Kidney epithelial cell (primary cell): ENCODE results near the gene EZR. TPM values are rescaled to one million over a fixed set of nuclear protein-coding genes. Genes with fewer than 3 reads are reported as not detected.

ENCODE experiments used
- DNase-seq: peaks from one replicate; pipeline ENCODE4 v3.0.0-alpha.2; 2010; ENCODE audit warnings: low read depth
- H3K27me3 ChIP-seq: 2 replicates; pipeline ENCODE4 v1.6.0; 2011; ENCODE audit warnings: low read length; ENCODE audit not compliant: control insufficient read depth, insufficient read depth
- H3K36me3 ChIP-seq: 2 replicates; pipeline ENCODE4 v1.5.1; 2011; ENCODE audit warnings: low read length; ENCODE audit not compliant: control insufficient read depth, insufficient read depth
- H3K4me3 ChIP-seq: 2 replicates; pipeline ENCODE4 v1.5.1; 2011; ENCODE audit warnings: low read depth, mild to moderate bottlenecking, control low read depth, low read length
- CTCF ChIP-seq: IDR thresholded peaks from 2 replicates; pipeline ENCODE4 v1.5.1; 2011; ENCODE audit warnings: mild to moderate bottlenecking, moderate library complexity, low read length, control low read depth, inconsistent platforms; ENCODE audit not compliant: insufficient read depth, poor library complexity, severe bottlenecking
- total RNA-seq: library from RNA; depleted of rRNA; stranded (reverse); fragments of >200 nt; gene quantifications from 2 replicates; pipeline ENCODE4 v1.2.3, GENCODE V29; 2015

Gene EZR
- total RNA-seq, 1 donor from 2014 or later: 277 TPM

- no peak for DNase-seq
- Histone ChIP-seq H3K4me3 (no peak overlapping the region), H3K27me3 (no peaks in the 10 kb centered on the region), H3K36me3 (no peaks in the 10 kb centered on the region)
- TF ChIP-seq CTCF: no peak
Measured at GRCh38 chr6:158847786-158848185, 28.6 kb upstream of the EZR start.

GRCh38 chr6:158847012-158847529, 27.9 kb upstream of the EZR start:
- DNase-seq: no peak
- no peak for TF ChIP-seq CTCF
- no peaks in the 10 kb centered on the region for H3K36me3 ChIP-seq
- H3K27me3 ChIP-seq: no peaks in the 10 kb centered on the region
- H3K4me3 ChIP-seq: no peak overlapping the region

GRCh38 chr6:158843751-158844683, 24.8 kb upstream of the EZR start:
- DNase-seq: no peak
- TF ChIP-seq CTCF: no peak
- Histone ChIP-seq H3K4me3 (no peak overlapping the region), H3K36me3 (no peaks in the 10 kb centered on the region), H3K27me3 (no peaks in the 10 kb centered on the region)

- Histone ChIP-seq H3K36me3 (no peaks in the 10 kb centered on the region), H3K4me3 (no peak overlapping the region), H3K27me3 (no peaks in the 10 kb centered on the region)
- TF ChIP-seq CTCF: no peak
- DNase-seq: no peak
Measured at GRCh38 chr6:158841358-158841757, 22.2 kb upstream of the EZR start.

- no peak overlapping the region for H3K4me3 ChIP-seq
- TF ChIP-seq CTCF: no peak
- no peak for DNase-seq
- no peaks in the 10 kb centered on the region for H3K27me3 ChIP-seq
- no peaks in the 10 kb centered on the region for H3K36me3 ChIP-seq
Measured at GRCh38 chr6:158840465-158840864, 21.3 kb upstream of the EZR start.
